Measurements from ENCODE around the gene ZNF569.
A peak's percentile ranks its signal among the peaks of the same experiment; 100 is the strongest.
"Not testable (repeated sequence)": the region's sequence is repeated elsewhere in the genome, so short reads cannot be mapped to it uniquely, and the experiment has no call there.

ZNF569 gene

GRCh38 chr19:37403403-37403802, 63.8 kb downstream of the ZNF569 start:
- no peak for DNase-seq (ENCODE audit: low read depth in 2 of 2, low spot score in 1 of 2)

GRCh38 chr19:37401078-37401477, 66.2 kb downstream of the ZNF569 start:
- no peak for DNase-seq (ENCODE audit: low read depth in 2 of 2, low spot score in 1 of 2)

GRCh38 chr19:37391399-37391798, 75.8 kb downstream of the ZNF569 start:
- not testable (repeated sequence) for DNase-seq (ENCODE audit: low read depth in 2 of 2, low spot score in 1 of 2)

GRCh38 chr19:37389234-37389633, 78.0 kb downstream of the ZNF569 start:
- no peak for DNase-seq (ENCODE audit: low read depth in 2 of 2, low spot score in 1 of 2)

GRCh38 chr19:37370880-37371661, 96.2 kb downstream of the ZNF569 start, which contains the start of gene ZNF527:
ZNF527 (plus strand) TSS chr19:37371099; CDS start chr19:37374199, 3,100 bp downstream.
- DNase-seq (ENCODE audit: low read depth in 2 of 2, low spot score in 1 of 2) = peak; percentile 92 to 97

- not testable (repeated sequence) for DNase-seq (ENCODE audit: low read depth in 2 of 2, low spot score in 1 of 2)
Observed at GRCh38 chr19:37370386-37370879, 96.8 kb downstream of the ZNF569 start.

- no peak for DNase-seq (ENCODE audit: low read depth in 2 of 2, low spot score in 1 of 2)
Observed at GRCh38 chr19:37362733-37363132, 104.5 kb downstream of the ZNF569 start.

- no peak for DNase-seq (ENCODE audit: low read depth in 2 of 2, low spot score in 1 of 2)
Observed at GRCh38 chr19:37361994-37362393, 105.2 kb downstream of the ZNF569 start.
